K562 (cell line): ENCODE results near the gene STARD13. TPM values are rescaled to one million over a fixed set of nuclear protein-coding genes. Genes with fewer than 3 reads are reported as not detected.

Source experiments
- COPS2 ChIP-seq: fragments of 450-650 bp; conservative IDR thresholded peaks from 2 replicates; pipeline ENCODE4 v1.6.1; 2016; ENCODE audit warnings: mild to moderate bottlenecking, moderate library complexity
- CREM ChIP-seq: IDR thresholded peaks from 2 replicates; pipeline ENCODE4 v1.6.1; 2014; ENCODE audit warnings: antibody characterized with exemption, low read depth
- MGA ChIP-seq: fragments of 450-650 bp; IDR thresholded peaks from 2 replicates; pipeline ENCODE4 v1.6.1; 2016; ENCODE audit warnings: mild to moderate bottlenecking, moderate library complexity
- NCOA2 ChIP-seq, 2 experiments: fragments of 450-650 bp; IDR thresholded peaks; 2 replicates each; pipeline ENCODE4 v1.6.1; 2018; ENCODE audit warnings: mild to moderate bottlenecking in 2 of 2, moderate library complexity in 1 of 2; ENCODE audit not compliant: partially characterized antibody in 2 of 2
- POLR2G ChIP-seq: fragments of 200-400 bp; formaldehyde crosslinking; IDR thresholded peaks from 2 replicates; pipeline ENCODE4 v1.6.1; 2017; ENCODE audit warnings: low read depth, mild to moderate bottlenecking, antibody characterized with exemption, low read length, moderate library complexity
- SETDB1 ChIP-seq: IDR thresholded peaks from one replicate; pipeline ENCODE4 v1.6.1; 2012; ENCODE audit warnings: low read length, control low read depth, inconsistent platforms
- STAT5B ChIP-seq: fragments of 250-450 bp; sonication (Bioruptor Pico); IDR thresholded peaks from 2 replicates; pipeline ENCODE4 v1.8.0; 2021; ENCODE audit warnings: mild to moderate bottlenecking, inconsistent platforms
- TRIM24 ChIP-seq, 2 experiments: fragments of 450-650 bp; IDR thresholded peaks; 2 replicates each; pipeline ENCODE4 v1.6.1; 2016
- ZNF76 ChIP-seq: fragments of 250-450 bp; sonication (Bioruptor Pico); IDR thresholded peaks from 2 replicates; pipeline ENCODE4 v1.4.0; 2020; ENCODE audit warnings: mild to moderate bottlenecking, moderate library complexity, borderline replicate concordance
- polyA plus RNA-seq, 8 experiments: library from polyadenylated mRNA; depleted of rRNA in 4 of 8; stranded (reverse) in 5 of 8; unstranded in 3 of 8; fragments of >200 nt; fragmentation: Nextera tagmentation in 2 of 8; fragmentation: Illumina TruSeq in 1 of 8; extraction: Ambion mirVana in 2 of 8; extraction: Trizol in 1 of 8; gene quantifications; 2 replicates each; pipeline versions ENCODE4 v1.2.1 to v1.2.3, GENCODE V29; 2011 to 2014; ENCODE audit warnings: inconsistent platforms in 1 of 8, missing spikeins in 1 of 8
- total RNA-seq, 7 experiments: library from RNA; depleted of rRNA in 6 of 7; stranded (reverse); fragments of >200 nt in 6 of 7; fragmentation: Illumina TruSeq in 2 of 7; extraction: Trizol in 2 of 7; gene quantifications; 2 replicates each; pipeline versions ENCODE4 v1.2.1 to v1.2.3, GENCODE V29; 2011 to 2021; ENCODE audit warnings: low replicate concordance in 1 of 7
- TF ChIP-seq, protein P1 (sequence below): IDR thresholded peaks from 2 replicates; pipeline ENCODE4 v1.6.1; 2012; ENCODE audit warnings: low read depth, low read length, improper control_type of control experiment, borderline replicate concordance

The STARD13 gene
- total and polyA plus RNA-seq, 9 of the 15 experiments (the other 6 are each of a cell fraction or from before 2014, with no cell fraction given): 0.11 TPM; not detected in 8

DNA sequence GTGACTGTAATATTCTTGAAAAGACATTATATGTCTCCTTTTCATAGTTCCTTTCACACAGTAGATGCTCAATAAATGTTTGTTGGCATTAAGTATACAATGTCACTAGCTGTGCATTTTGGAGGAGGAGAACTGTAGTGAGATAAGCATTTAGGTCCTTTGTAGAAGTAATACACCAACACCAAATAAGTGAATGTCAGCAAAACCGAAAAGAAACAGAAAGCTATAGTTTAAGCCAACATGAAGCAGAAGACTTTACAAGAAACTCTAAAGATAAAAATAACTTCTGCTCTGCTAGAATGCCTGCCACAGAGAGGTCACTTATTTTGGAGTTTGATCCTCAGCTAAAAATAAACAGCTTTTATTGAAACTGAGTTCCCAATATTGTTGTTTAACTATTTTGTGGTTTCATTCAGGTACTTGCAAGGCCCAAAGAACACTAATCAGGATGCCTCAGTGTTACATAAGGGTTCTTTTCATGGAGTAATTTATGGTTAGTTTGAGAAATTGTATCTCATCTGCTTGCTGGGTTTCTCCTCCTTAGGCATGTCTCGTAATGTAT lies 86.2 kb downstream of the STARD13 start (continued):
- TF ChIP-seq MGA (no peak), POLR2G (no peak), ZNF76 (CRISPR knock-in tag) (no peak), TRIM24 (IDR thresholded peaks at IDR 0.05) (no peak), SETDB1 (no peak), STAT5B (CRISPR knock-in tag) (no peak), COPS2 (no peak), CREM (no peak), NCOA2 (IDR thresholded peaks at IDR 0.05; ENCODE audit: partially characterized antibody in 2 of 2) (no peak)
- TF ChIP-seq, protein P1, sequence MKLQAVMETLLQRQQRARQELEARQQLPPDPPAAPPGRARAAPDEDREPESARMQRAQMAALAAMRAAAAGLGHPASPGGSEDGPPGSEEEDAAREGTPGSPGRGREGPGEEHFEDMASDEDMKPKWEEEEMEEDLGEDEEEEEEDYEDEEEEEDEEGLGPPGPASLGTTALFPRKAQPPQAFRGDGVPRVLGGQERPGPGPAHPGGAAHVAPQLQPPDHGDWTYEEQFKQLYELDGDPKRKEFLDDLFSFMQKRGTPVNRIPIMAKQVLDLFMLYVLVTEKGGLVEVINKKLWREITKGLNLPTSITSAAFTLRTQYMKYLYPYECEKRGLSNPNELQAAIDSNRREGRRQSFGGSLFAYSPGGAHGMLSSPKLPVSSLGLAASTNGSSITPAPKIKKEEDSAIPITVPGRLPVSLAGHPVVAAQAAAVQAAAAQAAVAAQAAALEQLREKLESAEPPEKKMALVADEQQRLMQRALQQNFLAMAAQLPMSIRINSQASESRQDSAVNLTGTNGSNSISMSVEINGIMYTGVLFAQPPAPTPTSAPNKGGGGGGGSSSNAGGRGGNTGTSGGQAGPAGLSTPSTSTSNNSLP: no peak
